Muscle layer of colon (tissue), 2 donors: ENCODE data around the gene NEDD4.
"Not testable (repeated sequence)": the region's sequence is repeated elsewhere in the genome, so short reads cannot be mapped to it uniquely, and the experiment has no call there.

ENCODE experiments used
- H3K27ac ChIP-seq: one replicate; pipeline ENCODE4 v1.7.0; 2013; ENCODE audit warnings: low read depth, mild to moderate bottlenecking, low read length, moderate library complexity
- H3K27me3 ChIP-seq, 2 donors: one replicate each; pipeline ENCODE4 v1.7.0; 2013; ENCODE audit warnings: low read length in 2 of 2, mild to moderate bottlenecking in 2 of 2; ENCODE audit not compliant: insufficient read depth in 2 of 2, control insufficient read depth in 1 of 2
- H3K36me3 ChIP-seq: one replicate; pipeline ENCODE4 v1.7.0; 2013; ENCODE audit warnings: mild to moderate bottlenecking, low read length; ENCODE audit not compliant: insufficient read depth
- H3K4me1 ChIP-seq: one replicate; pipeline ENCODE4 v1.7.0; 2013; ENCODE audit warnings: mild to moderate bottlenecking, low read length; ENCODE audit not compliant: insufficient read depth
- H3K4me3 ChIP-seq, 2 donors: one replicate each; pipeline ENCODE4 v1.7.0; 2013; ENCODE audit warnings: low read length in 2 of 2, low read depth in 1 of 2, mild to moderate bottlenecking in 1 of 2, moderate library complexity in 1 of 2
- H3K9ac ChIP-seq: one replicate; pipeline ENCODE4 v1.7.0; 2013; ENCODE audit warnings: low read length
- H3K9me3 ChIP-seq: one replicate; pipeline ENCODE4 v1.7.0; 2013; ENCODE audit warnings: mild to moderate bottlenecking, low read length
- donor health status: abdominal sarcoma.
- donor health status: Adenocarcinoma of cecum.

NEDD4 gene

DNA sequence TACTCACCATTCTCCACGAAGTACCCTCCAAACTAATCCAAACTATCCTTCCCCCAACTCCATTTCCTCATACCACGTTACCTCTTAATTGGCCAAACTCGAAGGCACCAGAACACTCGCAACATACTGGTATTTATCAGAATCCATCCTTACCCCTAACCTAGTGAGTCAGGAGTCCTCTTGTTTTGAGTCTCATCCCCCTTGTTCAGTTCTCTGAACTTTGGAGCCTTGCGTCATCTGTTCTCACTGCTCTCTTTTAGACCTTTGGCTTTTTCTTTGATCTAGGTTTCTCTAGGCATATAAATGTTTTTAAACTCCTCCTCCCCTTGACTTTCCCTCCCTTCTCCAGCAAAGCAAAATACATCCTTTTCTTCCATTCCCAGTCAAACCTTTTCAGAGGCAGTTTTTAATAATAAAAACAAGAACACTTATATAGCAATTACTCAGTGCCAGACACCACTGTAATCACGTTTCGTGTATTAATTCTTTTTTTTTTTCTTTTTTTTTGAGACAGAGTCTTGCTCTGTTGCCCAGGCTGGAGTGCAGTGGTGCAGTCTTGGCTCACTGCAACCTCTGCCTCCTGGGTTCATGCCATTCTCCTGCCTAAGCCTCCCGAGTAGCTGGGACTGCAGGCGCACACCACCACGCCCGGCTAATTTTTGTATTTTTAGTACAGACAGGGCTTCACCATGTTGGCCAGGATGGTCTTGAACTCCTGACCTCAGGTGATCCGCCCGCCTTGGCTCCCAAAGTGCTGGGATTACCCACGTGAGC is 40.7 kb downstream of the NEDD4 start:
- not testable (repeated sequence) for H3K27ac ChIP-seq, H3K36me3 ChIP-seq, H3K4me3 ChIP-seq, H3K4me1 ChIP-seq, H3K9ac ChIP-seq, H3K9me3 ChIP-seq, H3K27me3 ChIP-seq

DNA sequence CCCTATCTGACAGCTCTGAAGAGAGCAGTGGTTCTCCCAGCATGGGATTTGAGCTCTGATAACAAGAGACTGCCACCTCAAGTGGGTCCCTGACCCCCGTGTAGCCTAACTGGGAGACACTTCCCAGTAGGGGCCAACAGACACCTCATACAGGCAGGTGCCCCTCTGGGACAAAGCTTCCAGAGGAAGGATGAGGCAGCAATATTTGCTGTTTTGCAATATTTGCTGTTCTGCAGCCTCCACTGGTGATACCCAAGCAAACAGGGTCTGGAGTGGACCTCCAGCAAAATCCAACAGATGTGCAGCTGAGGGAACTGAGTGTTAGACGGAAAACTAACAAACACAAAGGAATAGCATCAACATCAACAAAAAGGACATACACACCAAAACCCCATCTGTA is 48.8 kb downstream of the NEDD4 start:
- H3K27ac ChIP-seq, H3K4me1 ChIP-seq, H3K36me3 ChIP-seq, H3K9me3 ChIP-seq, H3K9ac ChIP-seq, H3K4me3 ChIP-seq, H3K27me3 ChIP-seq: not testable (repeated sequence)

DNA sequence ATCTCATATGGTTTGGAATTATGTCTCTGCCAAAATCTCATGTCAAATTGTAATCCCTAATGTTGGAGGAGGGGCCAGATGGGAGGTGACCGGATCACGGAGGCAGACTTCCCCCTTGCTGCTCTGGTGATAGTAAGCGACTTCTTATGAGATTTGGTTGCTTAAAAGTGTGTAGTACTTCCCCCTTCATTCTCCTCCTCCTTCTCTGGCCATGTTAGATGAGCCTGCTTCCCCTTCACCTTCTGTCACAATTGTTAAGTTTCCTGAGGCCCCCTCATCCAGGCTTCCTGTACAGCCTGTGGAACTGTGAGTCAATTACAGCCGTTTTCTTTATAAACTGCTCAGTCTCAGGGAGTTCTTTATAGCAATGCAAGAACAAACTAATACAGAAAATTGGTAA is 51.1 kb downstream of the NEDD4 start:
- Histone ChIP-seq H3K4me3 (no peak overlapping the region), H3K36me3 (no peaks in the 10 kb centered on the region), H3K4me1 (no peaks in the 10 kb centered on the region), H3K27ac (no peak overlapping the region), H3K9ac (no peak overlapping the region), H3K9me3 (no peaks in the 10 kb centered on the region), H3K27me3 (no peaks in the 10 kb centered on the region)

DNA sequence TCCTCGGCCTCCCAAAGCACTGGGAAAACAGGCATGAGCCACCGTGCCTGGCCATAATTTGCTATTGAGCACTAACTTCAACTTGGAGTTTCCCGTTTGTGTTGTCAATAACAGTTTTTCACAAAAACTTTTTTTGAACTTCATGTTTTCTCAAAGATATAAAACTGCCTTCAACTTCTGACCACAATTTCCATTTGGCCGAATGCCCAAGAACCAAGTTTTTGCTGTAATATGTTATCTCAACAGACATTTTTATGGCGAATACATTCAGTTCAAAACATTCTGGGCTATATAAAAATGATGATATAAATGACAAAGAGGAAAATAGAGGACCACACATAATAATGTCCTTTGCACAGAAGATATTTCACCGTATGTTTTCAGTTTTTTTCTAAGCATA is 56.4 kb downstream of the NEDD4 start:
- Histone ChIP-seq H3K4me1 (no peaks in the 10 kb centered on the region), H3K4me3 (no peak overlapping the region), H3K36me3 (no peaks in the 10 kb centered on the region), H3K27me3 (no peaks in the 10 kb centered on the region), H3K9me3 (no peaks in the 10 kb centered on the region), H3K9ac (no peak overlapping the region), H3K27ac (no peak overlapping the region)

DNA sequence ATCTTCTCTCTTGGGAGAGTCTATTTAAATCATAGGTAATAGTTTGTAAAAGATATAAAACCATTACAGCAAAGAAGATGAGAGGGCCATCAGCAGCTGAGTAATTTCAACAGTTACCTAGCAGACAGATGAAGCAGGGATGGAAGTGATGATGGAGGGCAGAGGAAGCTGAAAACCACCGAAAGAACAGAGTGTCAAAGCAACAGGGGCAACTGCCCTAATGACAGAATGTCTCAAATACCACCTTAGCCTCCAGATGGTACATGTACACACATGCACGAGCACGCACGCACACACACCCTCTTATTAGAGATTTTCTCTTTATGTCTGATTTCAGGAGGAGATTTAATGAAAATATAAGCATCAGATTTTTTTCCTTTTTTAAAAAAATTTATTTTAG is 64.5 kb downstream of the NEDD4 start:
- H3K27me3 ChIP-seq, result no peaks in the 10 kb centered on the region
- no peaks in the 10 kb centered on the region for H3K9me3 ChIP-seq
- no peak overlapping the region for H3K4me3 ChIP-seq
- H3K27ac ChIP-seq, result no peak overlapping the region
- no peak overlapping the region for H3K9ac ChIP-seq
- H3K4me1 ChIP-seq, result no peaks in the 10 kb centered on the region
- no peaks in the 10 kb centered on the region for H3K36me3 ChIP-seq

DNA sequence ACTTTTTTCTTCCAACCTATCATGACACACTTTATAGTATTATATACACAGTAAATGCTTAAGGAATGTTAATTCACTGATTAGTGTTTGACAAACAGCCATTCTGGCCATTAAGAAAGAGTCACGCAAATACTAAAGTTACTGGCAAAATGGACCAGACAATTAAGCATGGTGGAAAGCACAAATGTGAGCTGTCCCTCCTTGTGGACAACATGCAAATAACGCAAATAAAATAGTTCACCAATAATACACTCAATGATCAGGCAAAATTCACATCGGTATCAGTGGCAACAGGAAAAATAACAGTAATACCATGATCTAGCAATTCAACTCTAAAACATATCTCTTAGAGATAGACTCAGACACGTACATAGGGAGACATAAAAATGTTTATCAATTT is 71.7 kb downstream of the NEDD4 start:
- no peaks in the 10 kb centered on the region for H3K36me3 ChIP-seq
- H3K9me3 ChIP-seq, result no peaks in the 10 kb centered on the region
- no peak overlapping the region for H3K27ac ChIP-seq
- no peaks in the 10 kb centered on the region for H3K27me3 ChIP-seq
- peaks cover 10% of the 10 kb centered on the region for H3K4me1 ChIP-seq
- H3K4me3 ChIP-seq, result no peak overlapping the region
- no peak overlapping the region for H3K9ac ChIP-seq

DNA sequence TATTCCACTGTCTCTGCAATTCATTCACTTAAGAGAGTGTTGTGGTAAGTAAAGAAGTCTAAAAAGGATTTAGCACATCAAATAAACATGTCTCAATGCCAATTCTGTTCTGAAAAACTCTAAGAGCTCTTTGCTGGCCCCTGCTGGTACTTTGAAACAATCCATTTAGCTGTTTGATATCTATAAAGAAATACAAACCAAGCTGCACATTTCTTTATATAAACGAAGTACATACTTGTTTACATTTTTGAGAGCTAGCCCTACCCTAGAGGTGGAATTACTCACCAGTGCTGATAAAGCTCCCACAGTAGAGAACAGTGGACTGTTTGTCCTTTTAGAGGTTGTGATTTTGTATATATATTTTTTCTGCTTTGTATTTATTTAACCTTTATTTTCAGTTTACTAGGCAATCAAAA is 75.5 kb downstream of the NEDD4 start:
- Histone ChIP-seq H3K27me3 (no peaks in the 10 kb centered on the region), H3K4me1 (peaks cover 10% of the 10 kb centered on the region), H3K4me3 (no peak overlapping the region), H3K27ac (no peak overlapping the region), H3K9ac (no peak overlapping the region), H3K9me3 (no peaks in the 10 kb centered on the region), H3K36me3 (no peaks in the 10 kb centered on the region)

DNA sequence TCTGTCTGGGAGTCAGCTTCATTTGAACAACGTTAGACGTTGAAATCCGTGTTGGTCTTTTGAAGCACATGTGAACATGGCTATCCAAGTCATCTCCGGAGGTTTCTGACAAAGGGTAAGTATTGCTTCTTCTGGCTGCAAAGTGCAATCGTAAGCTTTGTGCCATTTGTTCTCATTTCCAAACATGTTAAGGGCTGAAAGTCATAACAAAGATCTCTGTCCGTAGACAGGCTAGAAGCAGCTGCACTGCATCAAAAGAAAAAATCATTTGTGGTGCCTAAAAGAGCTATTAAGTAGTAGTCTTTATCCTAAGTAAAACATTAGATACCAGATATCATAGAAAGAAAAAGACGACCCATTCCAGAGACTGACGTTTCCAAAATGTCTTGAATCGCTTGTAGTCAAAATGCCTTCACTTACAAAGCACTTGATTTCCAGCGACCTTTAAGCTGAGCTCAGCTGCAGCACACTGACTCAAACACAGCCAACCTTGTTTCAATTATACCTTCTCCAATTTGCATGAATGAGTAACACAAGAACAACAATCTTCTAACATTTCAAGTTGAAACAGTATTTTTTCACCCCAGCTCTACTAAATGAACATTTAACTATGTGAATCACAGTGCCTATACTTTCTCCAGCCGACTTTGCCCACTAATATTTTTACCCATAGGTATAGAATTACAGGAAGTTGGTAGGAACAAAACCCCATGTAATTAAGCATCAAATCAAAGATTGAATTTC is 76.6 kb downstream of the NEDD4 start:
- H3K27ac ChIP-seq, result no peak overlapping the region
- peaks cover 10% of the 10 kb centered on the region for H3K4me1 ChIP-seq
- H3K9ac ChIP-seq, result no peak overlapping the region
- H3K36me3 ChIP-seq, result no peaks in the 10 kb centered on the region
- peak overlapping the region in 1 of 2 donors; percentile 3 for H3K4me3 ChIP-seq
- H3K9me3 ChIP-seq, result no peaks in the 10 kb centered on the region
- H3K27me3 ChIP-seq, result no peaks in the 10 kb centered on the region

DNA sequence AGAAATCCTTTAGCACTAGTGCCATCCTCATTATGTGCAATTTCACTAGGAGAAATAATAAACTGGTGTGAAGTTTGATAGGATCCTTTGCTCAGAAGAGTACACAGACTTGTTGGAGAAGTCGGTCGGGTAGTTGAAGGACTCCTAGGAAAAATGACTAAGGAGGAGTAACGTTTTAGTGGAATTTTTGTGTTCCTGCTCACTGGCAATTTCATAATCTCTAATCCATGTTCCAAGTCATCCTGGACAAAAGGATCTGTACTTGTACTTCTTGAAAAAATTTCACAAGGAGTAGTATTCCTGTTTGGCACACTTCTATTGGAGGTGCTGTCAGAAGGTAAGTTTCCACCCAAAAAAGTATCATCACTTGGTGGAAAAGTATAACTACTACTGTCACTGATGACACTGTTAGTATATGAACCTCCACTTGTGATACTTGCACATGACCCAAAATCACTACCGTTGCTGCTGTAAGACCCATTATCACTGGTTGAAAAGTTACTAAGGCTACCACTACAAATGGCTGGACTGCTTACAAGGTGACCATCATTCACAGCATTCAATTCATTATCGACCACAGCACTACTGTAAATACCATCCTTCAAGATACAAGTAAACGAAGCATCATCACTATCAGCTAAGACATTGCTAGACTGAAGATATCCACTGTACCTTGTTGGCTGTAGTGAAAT is 77.4 kb downstream of the NEDD4 start:
- Histone ChIP-seq H3K9ac (no peak overlapping the region), H3K9me3 (no peaks in the 10 kb centered on the region), H3K4me1 (peaks cover 10% of the 10 kb centered on the region), H3K4me3 (peak overlapping the region in 1 of 2 donors; percentile 3), H3K36me3 (no peaks in the 10 kb centered on the region), H3K27ac (no peak overlapping the region), H3K27me3 (no peaks in the 10 kb centered on the region)

DNA sequence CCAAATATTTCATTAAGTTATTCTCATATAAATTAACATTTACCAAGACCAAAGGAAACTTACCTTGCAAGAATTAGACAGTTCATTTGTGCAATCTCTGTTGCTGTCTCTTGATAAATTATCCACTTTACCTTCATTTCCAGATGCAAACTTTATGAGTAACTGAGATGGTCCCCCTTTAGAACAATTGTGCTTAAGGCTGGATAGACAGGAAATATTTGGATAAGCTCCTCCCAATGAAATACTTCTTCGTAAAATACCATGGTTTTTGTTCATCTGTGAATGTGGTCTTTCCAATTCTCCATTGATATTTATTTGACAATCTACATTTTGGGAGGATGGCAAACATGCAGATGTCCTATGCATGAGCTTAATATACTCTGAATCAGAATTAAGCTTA is 78.2 kb downstream of the NEDD4 start:
- Histone ChIP-seq H3K27me3 (no peaks in the 10 kb centered on the region), H3K27ac (no peak overlapping the region), H3K4me1 (peaks cover 10% of the 10 kb centered on the region), H3K9me3 (no peaks in the 10 kb centered on the region), H3K36me3 (no peaks in the 10 kb centered on the region), H3K9ac (no peak overlapping the region), H3K4me3 (no peak overlapping the region)

DNA sequence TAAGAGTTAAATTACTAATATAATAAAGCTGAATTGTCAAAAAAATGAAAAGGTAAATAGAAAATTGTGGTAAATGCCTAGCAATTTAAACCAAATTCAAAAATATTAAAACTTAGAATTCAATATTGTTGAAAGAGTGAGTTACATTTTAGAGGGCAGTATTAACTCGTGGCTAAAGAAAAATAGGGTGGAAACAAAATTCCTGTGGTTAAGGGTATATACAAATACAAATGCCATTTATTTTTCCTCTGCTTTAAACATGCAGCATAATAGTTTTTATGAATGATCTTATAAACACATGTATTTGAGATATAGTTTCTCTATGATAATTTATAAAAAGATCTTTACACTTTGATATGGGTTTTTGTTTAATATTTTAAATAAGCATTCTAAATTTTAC is 79.0 kb downstream of the NEDD4 start:
- no peaks in the 10 kb centered on the region for H3K9me3 ChIP-seq
- no peaks in the 10 kb centered on the region for H3K36me3 ChIP-seq
- H3K4me1 ChIP-seq, result peaks cover 10% of the 10 kb centered on the region
- no peak overlapping the region for H3K9ac ChIP-seq
- H3K27ac ChIP-seq, result no peak overlapping the region
- H3K4me3 ChIP-seq, result no peak overlapping the region
- H3K27me3 ChIP-seq, result no peaks in the 10 kb centered on the region
